B cell (primary cell): Measurements from ENCODE around the gene ZNF846. TPM values are rescaled to one million over a fixed set of nuclear protein-coding genes. Genes with fewer than 3 reads are reported as not detected.

Experiments used
- ATAC-seq: fragments of 200-7000 bp; cut with Tn5 transposase; one replicate; pipeline ENCODE4 v1.10.0; 2021; ENCODE audit warnings: low read depth, mild to moderate bottlenecking, moderate number of reproducible peaks, moderate library complexity
- CTCF ChIA-PET: fragments of 350-600 bp; sonication (Branson Sonifier 250); formaldehyde crosslinking; loops from one replicate; lab custom pipeline; 2021; ENCODE audit warnings: antibody characterized with exemption, inconsistent platforms; lab: Charles Lee
- POLR2A ChIA-PET: fragments of 350-600 bp; sonication (Branson Sonifier 250); formaldehyde crosslinking; loops from one replicate; lab custom pipeline; 2021; ENCODE audit warnings: antibody characterized with exemption; lab: Charles Lee
- DNase-seq: peaks from one replicate; pipeline ENCODE4 v3.0.0; 2013
- H2AFZ ChIP-seq: 2 replicates; pipeline ENCODE4 v1.6.1; 2012; ENCODE audit warnings: mild to moderate bottlenecking, low read depth, low read length; ENCODE audit not compliant: insufficient read depth, poor library complexity, severe bottlenecking
- H3K27ac ChIP-seq, 2 donors: 1 replicate in 1 of 2; 2 replicates in 1 of 2; pipeline ENCODE4 v1.5.1; 2012 to 2013; ENCODE audit warnings: low read length in 2 of 2, mild to moderate bottlenecking in 2 of 2, moderate library complexity in 1 of 2
- H3K27me3 ChIP-seq, 4 experiments: fragments of 200-600 bp in 1 of 4; sonication (generic) in 1 of 4; replicated peaks in 1 of 4; 1 replicate in 2 of 4; 2 replicates in 2 of 4; pipeline versions ENCODE4 v1.6.1 to v1.7.0; 2013 to 2016; ENCODE audit warnings: low read length in 3 of 4, mild to moderate bottlenecking in 2 of 4, mixed read lengths in 1 of 4, moderate library complexity in 1 of 4; ENCODE audit not compliant: insufficient read depth in 4 of 4, control insufficient read depth in 3 of 4; ENCODE audit errors: control extremely low read depth in 1 of 4
- H3K36me3 ChIP-seq, 2 experiments: replicated peaks in 1 of 2; 1 replicate in 1 of 2; 2 replicates in 1 of 2; pipeline versions ENCODE4 v1.6.1 to v1.7.1; 2013; ENCODE audit warnings: low read length in 1 of 2; ENCODE audit not compliant: insufficient read depth in 2 of 2, control insufficient read depth in 1 of 2; ENCODE audit errors: control extremely low read depth in 1 of 2, extremely low read depth in 1 of 2
- H3K4me1 ChIP-seq, 2 donors: fragments of 200-600 bp in 1 of 2; sonication (generic) in 1 of 2; 1 replicate in 1 of 2; 2 replicates in 1 of 2; pipeline versions ENCODE4 v1.5.1 to v1.6.1; 2013 to 2017; ENCODE audit warnings: low read length in 2 of 2; ENCODE audit not compliant: control insufficient read depth in 2 of 2, insufficient read depth in 2 of 2
- H3K4me2 ChIP-seq: replicated peaks from 2 replicates; pipeline ENCODE3; 2012; ENCODE audit warnings: mild to moderate bottlenecking, low read depth, low read length; ENCODE audit not compliant: poor library complexity, severe bottlenecking
- H3K4me3 ChIP-seq, 5 experiments: fragments of 200-600 bp in 1 of 5; sonication (generic) in 1 of 5; 1 replicate in 3 of 5; 2 replicates in 2 of 5; pipeline versions ENCODE4 v1.5.1 to v1.7.0; 2011 to 2016; ENCODE audit warnings: low read length in 4 of 5, mild to moderate bottlenecking in 4 of 5, low read depth in 2 of 5, control low read depth in 1 of 5, moderate library complexity in 1 of 5; ENCODE audit not compliant: insufficient read depth in 1 of 5; ENCODE audit errors: control extremely low read depth in 1 of 5, extremely low read depth in 1 of 5
- H3K79me2 ChIP-seq: fragments of 200-600 bp; sonication (generic); one replicate; pipeline ENCODE4 v1.6.0; 2016; ENCODE audit warnings: low read length; ENCODE audit not compliant: control insufficient read depth, insufficient read depth
- H3K9ac ChIP-seq: fragments of 200-600 bp; sonication (generic); 2 replicates; pipeline ENCODE4 v1.6.1; 2017; ENCODE audit warnings: mild to moderate bottlenecking, low read length, moderate library complexity
- H3K9me3 ChIP-seq, 3 donors: one replicate each; pipeline versions ENCODE4 v1.6.1 to v1.7.1; 2013; ENCODE audit warnings: low read length in 2 of 3; ENCODE audit not compliant: control insufficient read depth in 2 of 3, insufficient read depth in 1 of 3; ENCODE audit errors: control extremely low read depth in 1 of 3
- H4K20me1 ChIP-seq: 2 replicates; pipeline ENCODE4 v1.6.0; 2012; ENCODE audit warnings: mild to moderate bottlenecking, low read length; ENCODE audit not compliant: insufficient read depth, control insufficient read depth, poor library complexity, severe bottlenecking
- H3K27ac Mint-ChIP-seq: one replicate; pipeline ENCODE4 v1.8.0; 2021; ENCODE audit warnings: mixed read lengths
- H3K27me3 Mint-ChIP-seq: one replicate; pipeline ENCODE4 v1.8.0; 2021; ENCODE audit warnings: mixed read lengths
- H3K4me1 Mint-ChIP-seq: one replicate; pipeline ENCODE4 v1.8.0; 2021; ENCODE audit warnings: mixed read lengths
- H3K4me3 Mint-ChIP-seq: one replicate; pipeline ENCODE4 v1.8.0; 2021; ENCODE audit warnings: mixed read lengths
- H3K9me3 Mint-ChIP-seq: one replicate; pipeline ENCODE4 v1.8.0; 2022; ENCODE audit warnings: mixed read lengths; ENCODE audit not compliant: insufficient read depth
- EZH2 ChIP-seq: IDR thresholded peaks from 2 replicates; pipeline ENCODE4 v1.6.1; 2012; ENCODE audit warnings: borderline replicate concordance, low read depth, mild to moderate bottlenecking, moderate library complexity, low read length; ENCODE audit not compliant: insufficient read depth, poor library complexity, severe bottlenecking
- WGBS: methylation state at CpG from one replicate; pipeline ENCODE4 v1.1.5; 2013; ENCODE audit warnings: missing lambda C conversion rate; ENCODE audit not compliant: insufficient coverage; 5-methylcytosine and 5-hydroxymethylcytosine counted together
- intact Hi-C: fragments of 100-400 bp; cut with micrococcal nuclease; formaldehyde crosslinking; loops from one replicate; pipeline ENCODE4 v1.10.0; 2022
- polyA plus RNA-seq: library from polyadenylated mRNA; depleted of rRNA; stranded (reverse); fragments of >200 nt; gene quantifications from 2 replicates; pipeline ENCODE4 v1.2.3, GENCODE V29; 2012
- total RNA-seq, 2 donors: library from RNA; stranded (reverse); fragments of 120-200 nt in 1 of 2; gene quantifications; 1 replicate in 1 of 2; 2 replicates in 1 of 2; pipeline versions ENCODE4 v1.2.3 to v1.2.4, GENCODE V29; 2013 to 2022
- TF ChIP-seq, protein P1 (sequence below): fragments of 200-600 bp; IDR thresholded peaks from one replicate; pipeline ENCODE4 v1.8.0; 2022; ENCODE audit warnings: antibody characterized with exemption, mild to moderate bottlenecking

Gene ZNF846
- total and polyA plus RNA-seq, 2 donors (not counting 1 experiment from before 2014, with no cell fraction given), result 8.8 to 18.2 TPM

DNA sequence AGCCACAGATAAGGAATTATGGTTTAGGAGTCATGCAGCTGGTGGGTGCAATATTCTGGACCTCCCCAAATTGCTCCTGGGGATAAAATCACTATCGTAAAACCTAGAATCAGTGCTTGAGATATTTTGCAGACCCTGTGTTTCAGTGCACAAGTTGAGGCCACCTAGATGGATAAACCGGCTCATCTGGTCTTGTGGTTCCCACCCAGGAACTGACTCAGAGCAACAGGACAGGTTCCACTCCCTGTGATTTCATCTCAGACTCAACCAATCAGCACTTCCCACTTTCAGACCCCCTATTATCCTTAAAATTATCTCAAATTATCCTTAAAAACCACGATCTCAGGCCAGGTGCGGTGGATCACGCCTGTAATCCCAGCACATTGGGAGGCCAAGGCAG, 29.3 kb upstream of the ZNF846 start:
- POLR2A ChIA-PET, result no interaction called here
- Mint-ChIP-seq H3K27ac (no peak overlapping the region), H3K4me1 (peaks cover 9% of the 10 kb centered on the region), H3K9me3 (peaks cover 2% of the 10 kb centered on the region), H3K27me3 (no peaks in the 10 kb centered on the region), H3K4me3 (no peak overlapping the region)
- Histone ChIP-seq H3K9me3 (peaks cover 0 to 10% (median 0%) of the 10 kb centered on the region in 3 donors), H3K27ac (no peak overlapping the region), H4K20me1 (no peaks in the 10 kb centered on the region), H3K4me1 (peaks cover 0 to 15% of the 10 kb centered on the region in 2 donors), H3K4me3 (no peak overlapping the region), H2AFZ (no peak overlapping the region), H3K27me3 (no peaks in the 10 kb centered on the region), H3K9ac (no peak overlapping the region), H3K79me2 (no peaks in the 10 kb centered on the region), H3K4me2 (no peak overlapping the region), H3K36me3 (no peaks in the 10 kb centered on the region)
- intact Hi-C loops, result loop anchor here (10.0 kb wide), 2 partner anchors 123 to 393 kb away; partner anchors contain the start of gene ZNF562
- no peak for DNase-seq
- TF ChIP-seq, protein P1, sequence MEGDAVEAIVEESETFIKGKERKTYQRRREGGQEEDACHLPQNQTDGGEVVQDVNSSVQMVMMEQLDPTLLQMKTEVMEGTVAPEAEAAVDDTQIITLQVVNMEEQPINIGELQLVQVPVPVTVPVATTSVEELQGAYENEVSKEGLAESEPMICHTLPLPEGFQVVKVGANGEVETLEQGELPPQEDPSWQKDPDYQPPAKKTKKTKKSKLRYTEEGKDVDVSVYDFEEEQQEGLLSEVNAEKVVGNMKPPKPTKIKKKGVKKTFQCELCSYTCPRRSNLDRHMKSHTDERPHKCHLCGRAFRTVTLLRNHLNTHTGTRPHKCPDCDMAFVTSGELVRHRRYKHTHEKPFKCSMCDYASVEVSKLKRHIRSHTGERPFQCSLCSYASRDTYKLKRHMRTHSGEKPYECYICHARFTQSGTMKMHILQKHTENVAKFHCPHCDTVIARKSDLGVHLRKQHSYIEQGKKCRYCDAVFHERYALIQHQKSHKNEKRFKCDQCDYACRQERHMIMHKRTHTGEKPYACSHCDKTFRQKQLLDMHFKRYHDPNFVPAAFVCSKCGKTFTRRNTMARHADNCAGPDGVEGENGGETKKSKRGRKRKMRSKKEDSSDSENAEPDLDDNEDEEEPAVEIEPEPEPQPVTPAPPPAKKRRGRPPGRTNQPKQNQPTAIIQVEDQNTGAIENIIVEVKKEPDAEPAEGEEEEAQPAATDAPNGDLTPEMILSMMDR, result no peak
- no peak for TF ChIP-seq EZH2
- 89% methylated on average over 3 of the region's 5 CpGs for WGBS
- ATAC-seq, result no peak
- CTCF ChIA-PET, result interaction anchor here (0.7 to 3.2 kb wide), 9 partner anchors 8 to 658 kb away, joined by 3 to 27 read pairs (median 4); partner anchors contain the start of gene ZNF561

DNA sequence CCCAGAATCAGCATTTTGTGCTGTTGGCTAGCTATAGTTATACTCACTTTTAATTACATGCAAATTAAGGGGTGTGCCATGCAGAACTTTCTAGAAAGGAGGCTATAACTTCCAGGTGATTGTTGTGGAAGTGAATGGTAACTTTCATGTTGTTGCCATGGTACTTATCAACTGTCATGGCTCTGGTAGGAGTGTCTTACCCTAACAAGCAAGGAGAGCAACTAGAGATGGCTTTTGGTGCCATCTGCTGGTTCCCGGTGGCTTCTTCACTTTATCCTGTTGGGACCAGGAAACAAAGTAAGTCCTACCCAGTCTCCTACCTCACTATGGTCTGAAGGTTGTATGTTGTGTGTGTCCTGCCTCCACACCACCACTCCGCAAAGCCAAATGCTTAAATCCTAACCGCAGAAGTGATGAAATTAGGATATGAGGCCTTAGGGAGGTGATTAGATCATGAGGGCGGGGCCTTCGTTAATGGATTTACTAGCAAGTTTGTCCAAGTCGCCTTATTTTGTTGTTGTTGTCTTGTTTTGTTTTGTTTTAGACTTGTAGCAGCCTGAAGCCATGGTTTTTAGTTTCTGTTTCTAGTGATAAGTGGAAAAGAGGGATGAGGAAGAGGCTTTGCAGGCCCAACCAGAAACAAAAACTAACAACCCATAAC, 27.7 kb upstream of the ZNF846 start:
- H3K9me3 ChIP-seq, result peaks cover 0 to 10% (median 0%) of the 10 kb centered on the region in 3 donors
- peaks cover 2% of the 10 kb centered on the region for H3K9me3 Mint-ChIP-seq
- peak overlapping the region; percentile 20 for H2AFZ ChIP-seq
- intact Hi-C loops, result loop anchor here (1.0 to 10.0 kb wide), 8 partner anchors 23 to 660 kb away; partner anchors contain the start of genes FBXL12, ZNF266, ZNF561 and ZNF562
- peaks cover 0 to 19% of the 10 kb centered on the region in 2 donors for H3K4me1 ChIP-seq
- 100% methylated on average over 3 of the region's 6 CpGs for WGBS
- no peaks in the 10 kb centered on the region for H3K79me2 ChIP-seq
- H3K27ac Mint-ChIP-seq, result peak overlapping the region; percentile 79
- ChIA-PET CTCF (interaction anchor here (0.6 to 3.2 kb wide), 16 partner anchors 10 to 716 kb away, joined by 3 to 30 read pairs (median 6); partner anchors contain the start of genes ZNF121 and ZNF846), POLR2A (no interaction called here)
- no peak overlapping the region for H3K4me3 ChIP-seq
- TF ChIP-seq, protein P1, result peak; percentile 79
- TF ChIP-seq EZH2, result no peak
- H3K27me3 Mint-ChIP-seq, result no peaks in the 10 kb centered on the region
- peak; percentile 18 for ATAC-seq
- H4K20me1 ChIP-seq, result no peaks in the 10 kb centered on the region
- no peaks in the 10 kb centered on the region for H3K36me3 ChIP-seq
- H3K4me1 Mint-ChIP-seq, result peaks cover 12% of the 10 kb centered on the region
- DNase-seq, result peak; percentile 92
- peak overlapping the region; percentile 23 for H3K4me3 Mint-ChIP-seq
- H3K4me2 ChIP-seq, result no peak overlapping the region
- H3K27me3 ChIP-seq, result no peaks in the 10 kb centered on the region
- H3K27ac ChIP-seq, result peak overlapping the region; percentile 52 to 72
- H3K9ac ChIP-seq, result no peak overlapping the region
